Erythroblast (primary cell): ENCODE measurements around the gene GPATCH4.

Experiments
- GATA1 ChIP-seq: IDR thresholded peaks from 2 replicates; pipeline ENCODE4 v1.6.1; 2011; ENCODE audit warnings: low read depth, mild to moderate bottlenecking, control low read depth, low read length, moderate library complexity
- POLR2A ChIP-seq: IDR thresholded peaks from 2 replicates; pipeline ENCODE4 v1.6.1; 2011; ENCODE audit warnings: mild to moderate bottlenecking, low read length

DNA sequence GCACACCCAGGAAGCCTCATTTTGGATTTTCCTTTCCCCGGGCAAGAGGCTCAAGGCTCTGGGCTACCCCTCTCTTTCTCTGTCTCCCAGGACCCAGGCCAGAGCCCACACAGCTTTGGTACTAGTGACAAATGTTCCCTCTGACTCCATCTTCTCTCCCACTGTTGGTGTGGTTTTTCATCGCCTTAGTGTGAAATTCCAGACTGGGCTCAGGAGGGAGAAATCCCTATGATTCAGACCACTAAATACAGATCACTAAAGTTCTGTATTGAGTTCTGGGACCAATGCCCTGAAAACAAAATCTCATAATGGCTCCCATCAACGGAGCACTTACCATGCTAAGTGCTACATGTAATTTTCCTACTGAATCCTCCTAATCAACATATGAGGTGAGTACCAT is 55.0 kb downstream of the GPATCH4 start:
- no peak for TF ChIP-seq POLR2A
- no peak for TF ChIP-seq GATA1
